ENCODE data around the gene SKAP2. TPM values are rescaled to one million over a fixed set of nuclear protein-coding genes. Genes with fewer than 3 reads are reported as not detected.

Gene SKAP2
- total and polyA plus RNA-seq, 10 of the 15 experiments (the other 5 are each of a cell fraction or from before 2014, with no cell fraction given), result 10.9 to 40.6 (median 23.5) TPM

GRCh38 chr7:26864309-26865093 lies at the start of gene SKAP2 (continued):
- TF ChIP-seq ZNF592 (IDR thresholded peaks at IDR 0.05) (no peak), RCOR1 (conservative IDR thresholded peaks at IDR 0.05; ENCODE audit: low read depth, low read length) (no peak), GABPA (IDR thresholded peaks at IDR 0.05; ENCODE audit: low read depth) (no peak), ZBTB11 (CRISPR knock-in tag; IDR thresholded peaks at IDR 0.05) (no peak), ATF3 (IDR thresholded peaks at IDR 0.05; ENCODE audit: borderline replicate concordance, extremely low read depth, low read depth, low read length) (peak; percentile 88), ZBTB33 (IDR thresholded peaks at IDR 0.05) (0 out of 2 replicates have a peak, but pooled peaks have one; percentile 18)

All from GM12878 (cell line).